SKM-1 (cell line): ENCODE measurements around the gene NFIX.
"Not testable (repeated sequence)": the region's sequence is repeated elsewhere in the genome, so short reads cannot be mapped to it uniquely, and the experiment has no call there.

ENCODE experiments used
- DNase-seq: peaks from one replicate; lab custom pipeline; 2025; ENCODE audit not compliant: unreplicated experiment; lab: John Stamatoyannopoulos, UW

NFIX gene

DNA sequence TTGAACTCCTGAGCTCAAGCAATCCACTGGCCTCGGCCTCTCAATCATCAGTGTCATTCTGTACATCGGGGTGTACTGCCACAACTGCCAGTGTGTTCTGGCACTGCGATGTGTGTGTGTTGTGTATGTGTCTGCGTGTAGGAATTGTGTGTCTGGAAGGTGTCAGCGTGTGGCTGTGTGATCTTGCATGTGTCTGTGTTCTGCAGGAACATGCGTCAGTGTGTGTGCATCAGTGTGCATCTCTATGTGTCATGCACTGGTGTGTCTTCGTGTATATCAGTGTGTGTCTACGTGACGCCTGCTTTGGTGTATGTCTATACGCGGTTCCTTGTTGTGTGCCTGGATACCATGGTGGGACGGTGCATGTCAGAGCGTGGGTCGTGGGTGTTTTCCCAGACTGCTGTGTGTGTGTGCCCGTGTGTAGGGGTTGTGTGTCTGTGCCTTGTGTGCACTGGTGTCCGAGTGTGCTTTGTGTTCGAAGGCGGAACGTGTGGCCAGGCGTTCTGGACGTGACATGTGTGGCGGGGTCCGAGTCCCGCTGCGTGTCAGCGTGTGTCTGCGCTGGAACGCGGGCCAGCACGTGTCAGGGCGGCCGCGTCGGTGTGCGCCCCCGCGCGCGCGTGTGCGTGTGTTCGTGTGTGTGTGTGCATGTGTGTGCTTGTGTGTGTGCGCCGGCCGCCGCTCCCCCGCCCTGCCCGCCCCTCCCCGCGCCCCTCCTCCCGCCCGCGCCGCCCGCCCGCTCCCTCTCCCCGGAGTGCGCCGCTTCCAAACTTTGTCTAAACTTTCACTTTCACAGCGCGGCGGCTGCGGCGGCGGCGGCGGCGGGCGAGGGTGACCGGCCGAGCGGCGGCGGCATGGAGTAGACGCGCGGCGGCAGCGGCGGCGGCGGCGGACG is at the start of gene NFIX:
TSS of gene NFIX (plus strand) at position 775 of the 895 bp plus-strand sequence. CDS start 363 bp downstream, outside the sequence.
- DNase-seq = no peak

DNA sequence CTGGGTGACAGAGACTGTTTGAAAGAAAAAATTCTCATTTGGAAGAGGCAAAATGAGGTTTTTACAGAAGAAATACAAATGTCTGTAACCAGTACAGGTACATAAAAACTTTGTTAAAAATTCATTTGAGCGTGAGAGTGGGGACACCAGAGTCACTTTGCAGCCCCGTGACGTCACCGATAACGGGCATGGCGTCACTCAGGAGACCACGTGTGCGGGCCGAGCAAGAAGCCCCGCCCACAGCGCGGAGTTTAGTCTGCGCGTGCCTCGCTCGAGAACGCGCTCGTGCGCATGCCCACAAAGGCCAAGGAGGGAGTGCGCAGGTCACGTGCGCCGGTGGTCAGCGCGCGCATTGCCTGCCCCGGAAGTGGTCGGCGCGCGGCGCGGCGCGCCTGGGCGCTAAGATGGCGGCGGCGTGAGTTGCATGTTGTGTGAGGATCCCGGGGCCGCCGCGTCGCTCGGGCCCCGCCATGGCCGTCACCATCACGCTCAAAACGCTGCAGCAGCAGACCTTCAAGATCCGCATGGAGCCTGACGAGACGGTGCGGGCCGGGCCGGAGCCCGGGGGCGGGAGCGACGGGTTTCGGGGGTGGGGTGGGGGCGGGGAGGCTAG is 49.7 kb upstream of the NFIX start, which contains the start of gene RAD23A:
TSS of gene RAD23A (plus strand) at position 384 of the 613 bp plus-strand sequence. CDS start at position 471, 87 bp downstream.
- DNase-seq = peak; percentile 85

DNA sequence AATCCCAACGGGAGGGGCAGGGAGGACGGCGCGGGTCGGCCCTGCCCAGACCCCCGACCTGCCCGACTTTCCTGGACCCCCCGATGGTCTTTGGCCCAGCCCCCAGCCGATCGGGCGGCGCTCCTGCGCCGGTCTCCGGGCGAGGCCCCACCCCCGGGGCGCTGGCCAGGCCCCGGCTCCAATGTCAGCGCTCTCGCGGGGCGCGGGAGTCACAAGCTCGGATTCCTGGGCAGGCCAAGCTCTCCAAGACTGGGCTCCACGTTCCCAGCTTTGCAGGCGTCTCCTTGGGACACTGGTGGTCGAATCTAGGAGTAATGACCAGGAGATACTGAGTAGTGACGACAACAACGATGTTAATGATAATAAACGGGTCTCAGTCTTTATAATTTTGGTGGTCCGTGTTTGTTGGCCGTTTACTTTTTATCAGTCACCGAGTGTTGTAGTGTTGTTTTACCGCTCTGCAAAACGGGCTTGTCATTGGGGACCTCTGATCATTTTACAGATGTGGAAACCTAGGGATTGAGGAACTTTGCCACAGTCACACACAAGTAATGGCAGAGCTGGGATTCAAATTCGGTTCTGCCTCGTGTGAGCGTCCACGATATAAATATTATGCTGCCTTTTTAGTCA is 49.1 kb upstream of the NFIX start:
- no peak for DNase-seq

- DNase-seq = no peak
Observed at GRCh38 chr19:12946731-12947496, 48.4 kb upstream of the NFIX start.

GRCh38 chr19:12947702-12948611 is 47.3 kb upstream of the NFIX start:
- no peak for DNase-seq

GRCh38 chr19:12948612-12949362 is 46.5 kb upstream of the NFIX start:
- no peak for DNase-seq

GRCh38 chr19:12949363-12950283 is 45.7 kb upstream of the NFIX start:
- DNase-seq = no peak

DNA sequence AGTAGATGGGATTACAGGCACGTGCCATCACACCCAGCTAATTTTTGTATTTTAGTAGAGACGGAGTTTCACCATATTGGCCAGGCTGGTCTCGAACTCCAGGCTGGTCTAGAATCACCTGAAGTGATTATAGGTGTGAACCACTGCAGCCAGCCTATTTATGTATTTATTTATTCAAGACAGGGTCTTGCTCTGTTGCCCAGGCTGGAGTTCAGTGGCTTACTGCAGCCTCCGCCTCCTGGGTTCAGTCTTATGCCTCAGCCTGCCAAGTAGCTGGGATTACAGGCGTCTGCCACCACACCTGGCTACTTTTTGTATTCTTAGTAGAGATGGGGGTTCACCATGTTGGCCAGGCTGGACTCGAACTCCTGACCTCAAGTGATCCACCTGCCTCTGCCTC is 43.2 kb upstream of the NFIX start:
- not testable (repeated sequence) for DNase-seq

- no peak for DNase-seq
Observed at GRCh38 chr19:12952488-12953137, 42.7 kb upstream of the NFIX start.

GRCh38 chr19:12953138-12953798 is 42.0 kb upstream of the NFIX start:
- no peak for DNase-seq

DNA sequence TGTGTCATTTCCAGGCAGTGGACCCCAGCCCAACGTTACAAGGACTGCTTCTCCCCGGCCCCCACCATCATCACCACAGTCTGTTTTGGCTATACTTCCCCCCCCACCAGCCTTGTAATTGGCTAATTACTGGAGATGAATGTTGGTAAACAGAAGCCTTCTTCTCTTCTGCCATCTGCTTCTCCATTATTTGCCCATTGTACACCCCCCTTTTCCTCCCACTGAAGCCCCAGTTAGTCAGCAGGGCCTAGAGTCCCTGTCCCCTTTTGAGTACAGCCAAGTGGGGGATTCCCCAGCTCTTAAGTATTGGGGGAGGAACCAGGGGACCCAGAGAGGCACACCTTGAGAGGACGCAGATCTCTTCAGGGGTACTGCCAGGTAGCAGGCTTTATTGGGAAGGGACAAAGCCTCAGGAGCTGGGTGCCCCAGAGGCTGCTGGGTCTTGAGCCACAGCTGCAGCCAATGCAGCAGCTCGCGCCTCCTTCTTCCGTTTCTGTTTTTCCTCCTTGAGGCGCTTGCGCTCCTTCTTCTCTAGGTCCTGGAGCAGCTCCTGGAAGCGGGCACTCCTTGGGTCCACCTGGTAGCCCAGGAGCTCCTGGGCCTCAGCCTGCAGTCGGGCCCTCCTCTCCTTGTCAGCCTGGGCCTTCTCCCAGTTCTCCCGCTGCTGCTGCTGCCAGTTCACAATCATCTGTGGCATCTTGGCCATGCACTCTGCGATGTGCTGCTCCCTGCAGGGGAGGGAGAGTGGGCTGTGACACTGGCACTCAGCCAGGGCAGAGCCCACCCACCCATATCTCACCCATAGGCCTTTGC is 41.3 kb upstream of the NFIX start:
- no peak for DNase-seq

- DNase-seq = no peak
Observed at GRCh38 chr19:12954612-12954962, 40.7 kb upstream of the NFIX start.

GRCh38 chr19:12955575-12955974 is 39.7 kb upstream of the NFIX start:
- DNase-seq = not testable (repeated sequence)

GRCh38 chr19:12955996-12956395 is 39.3 kb upstream of the NFIX start:
- DNase-seq = no peak

DNA sequence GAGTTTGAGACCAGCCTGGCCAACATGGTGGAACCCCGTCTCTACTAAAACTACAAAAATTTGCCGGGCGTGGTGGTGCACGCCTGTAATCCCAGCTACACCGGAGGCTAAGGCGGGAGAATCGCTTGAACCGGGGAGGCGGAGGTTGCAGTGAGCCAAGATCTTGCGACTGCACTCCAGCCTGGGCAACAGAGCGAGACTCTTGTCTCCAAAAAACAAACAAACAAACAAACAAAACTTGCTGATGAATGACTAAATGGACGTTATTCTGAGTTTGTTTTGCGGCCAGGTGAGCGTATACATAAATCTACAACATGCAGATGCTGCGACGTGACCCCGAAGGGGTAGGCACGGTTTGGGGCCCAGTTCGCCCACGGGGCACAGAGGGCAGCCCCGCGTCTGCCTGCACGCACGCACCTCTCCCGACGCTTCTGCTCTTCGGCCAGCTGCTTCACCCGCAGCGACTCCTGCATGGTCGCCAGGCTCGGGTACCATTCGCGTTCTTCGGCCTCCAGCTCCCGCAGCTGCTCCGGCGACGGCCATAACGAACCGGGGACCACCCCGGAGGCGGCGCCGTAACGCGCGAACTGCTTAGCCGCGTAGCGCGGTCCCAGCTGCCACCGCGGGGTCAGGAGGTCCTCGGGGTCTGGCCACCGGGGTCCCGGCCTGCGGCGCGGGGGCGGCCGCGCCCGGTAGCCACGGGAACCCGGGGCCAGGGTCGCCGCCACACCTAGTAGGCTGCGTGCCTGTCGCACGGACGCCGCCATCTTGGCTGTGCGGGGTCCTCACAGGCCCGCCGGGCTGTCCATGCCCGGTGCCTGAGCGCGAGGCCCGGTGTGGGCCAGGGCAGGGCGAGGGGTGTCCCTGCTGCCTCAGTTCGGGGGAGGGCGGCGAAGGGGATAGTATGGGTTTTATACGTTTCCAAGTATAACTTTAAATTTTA is 38.6 kb upstream of the NFIX start, which contains the start of gene GADD45GIP1:
TSS of gene GADD45GIP1 (minus strand) at position 778 of the 943 bp plus-strand sequence. CDS start at position 767, 11 bp downstream.
- DNase-seq = peak; percentile 60
